Mesangial cell (primary cell): ENCODE data around the gene KCNT2. TPM values are rescaled to one million over a fixed set of nuclear protein-coding genes. Genes with fewer than 3 reads are reported as not detected.

ENCODE experiments used
- total RNA-seq: library from RNA; depleted of rRNA; stranded (reverse); fragments of >200 nt; gene quantifications from 2 replicates; pipeline ENCODE4 v1.2.3, GENCODE V29; 2015

Gene KCNT2
- total RNA-seq = 1.1 and 8.4 TPM in 2 replicates

GRCh38 chr1:196608390-196609369 is at the start of gene KCNT2:
Gene KCNT2, minus strand, starts transcription at chr1:196608440. Its CDS starts 131 bp downstream, at chr1:196608309.

GRCh38 chr1:196651637-196652215 is 43.5 kb upstream of the KCNT2 start, which contains the start of gene CFH:
Gene CFH, plus strand, starts transcription at chr1:196652043. Its CDS starts 75 bp downstream, at chr1:196652118.

Other genes starting within 250 kb of the KCNT2 start
- gene CFH, start 43.6 kb upstream of the KCNT2 start, total RNA-seq = 16.5 and 95.7 TPM in 2 replicates
- not detected in 2 replicates for gene CFHR3, start 166.4 kb upstream of the KCNT2 start, total RNA-seq
- gene CFHR1, start 211.3 kb upstream of the KCNT2 start, total RNA-seq = not detected in 2 replicates